ELR (cell line): Measurements from ENCODE around the gene SIAH2.

Experiments used
- DNase-seq: peaks from one replicate; pipeline ENCODE4 v3.0.0-alpha.2; 2015; ENCODE audit warnings: low read depth

Gene SIAH2

GRCh38 chr3:150748684-150749047 is 14.3 kb downstream of the SIAH2 start:
- no peak for DNase-seq

- DNase-seq: no peak
Observed at GRCh38 chr3:150747886-150748683, 14.9 kb downstream of the SIAH2 start.

- DNase-seq: no peak
Observed at GRCh38 chr3:150746791-150747590, 16.0 kb downstream of the SIAH2 start.

GRCh38 chr3:150745832-150746231 is 17.1 kb downstream of the SIAH2 start:
- no peak for DNase-seq

GRCh38 chr3:150744919-150745211 is 18.1 kb downstream of the SIAH2 start:
- DNase-seq: no peak

GRCh38 chr3:150744041-150744918 is 18.7 kb downstream of the SIAH2 start:
- DNase-seq: no peak

- peak; percentile 70 for DNase-seq
Observed at GRCh38 chr3:150743508-150743907, 19.5 kb downstream of the SIAH2 start.

GRCh38 chr3:150742679-150743078 is 20.3 kb downstream of the SIAH2 start:
- DNase-seq: no peak

GRCh38 chr3:150742141-150742523 is 20.8 kb downstream of the SIAH2 start:
- no peak for DNase-seq

- DNase-seq: no peak
Observed at GRCh38 chr3:150741497-150742140, 21.4 kb downstream of the SIAH2 start.

- DNase-seq: no peak
Observed at GRCh38 chr3:150740733-150741496, 22.1 kb downstream of the SIAH2 start.

- no peak for DNase-seq
Observed at GRCh38 chr3:150739877-150740645, 22.9 kb downstream of the SIAH2 start.

- DNase-seq: no peak
Observed at GRCh38 chr3:150739200-150739863, 23.6 kb downstream of the SIAH2 start.

- DNase-seq: peak; percentile 23
Observed at GRCh38 chr3:150738688-150739087, 24.3 kb downstream of the SIAH2 start.

- DNase-seq: peak; percentile 47
Observed at GRCh38 chr3:150737874-150738679, 24.9 kb downstream of the SIAH2 start.

GRCh38 chr3:150736903-150737832 is 25.8 kb downstream of the SIAH2 start:
- no peak for DNase-seq

GRCh38 chr3:150736316-150736719 is 26.7 kb downstream of the SIAH2 start:
- DNase-seq: no peak

GRCh38 chr3:150734795-150735119 is 28.2 kb downstream of the SIAH2 start:
- no peak for DNase-seq
